Measurements from ENCODE around the gene LIPC.
A peak's percentile ranks its signal among the peaks of the same experiment; 100 is the strongest.

The LIPC gene

GRCh38 chr15:58431221-58432149 is at the start of gene LIPC:
LIPC (plus strand) TSS chr15:58431991; CDS start chr15:58432033, 42 bp downstream.
- peak; percentile 31 for DNase-seq

GRCh38 chr15:58383876-58384275 is 47.9 kb upstream of the LIPC start:
- no peak for DNase-seq

GRCh38 chr15:58384667-58385066 is 47.1 kb upstream of the LIPC start:
- DNase-seq = no peak

- DNase-seq = no peak
Observed at GRCh38 chr15:58386081-58386480, 45.7 kb upstream of the LIPC start.

GRCh38 chr15:58386641-58387040 is 45.1 kb upstream of the LIPC start:
- no peak for DNase-seq

- no peak for DNase-seq
Observed at GRCh38 chr15:58387130-58387529, 44.7 kb upstream of the LIPC start.

- no peak for DNase-seq
Observed at GRCh38 chr15:58388211-58388610, 43.6 kb upstream of the LIPC start.

GRCh38 chr15:58390118-58390517 is 41.7 kb upstream of the LIPC start:
- no peak for DNase-seq

GRCh38 chr15:58390655-58391054 is 41.1 kb upstream of the LIPC start:
- DNase-seq = no peak

- DNase-seq = no peak
Observed at GRCh38 chr15:58391088-58391487, 40.7 kb upstream of the LIPC start.

- DNase-seq = no peak
Observed at GRCh38 chr15:58392141-58392540, 39.6 kb upstream of the LIPC start.

GRCh38 chr15:58392611-58393161 is 39.1 kb upstream of the LIPC start:
- no peak for DNase-seq

GRCh38 chr15:58393241-58393662 is 38.5 kb upstream of the LIPC start:
- no peak for DNase-seq

GRCh38 chr15:58396181-58396580 is 35.6 kb upstream of the LIPC start:
- no peak for DNase-seq

GRCh38 chr15:58398071-58398470 is 33.7 kb upstream of the LIPC start:
- no peak for DNase-seq

- no peak for DNase-seq
Observed at GRCh38 chr15:58398643-58399042, 33.1 kb upstream of the LIPC start.

GRCh38 chr15:58399739-58400138 is 32.1 kb upstream of the LIPC start:
- no peak for DNase-seq

GRCh38 chr15:58401276-58401675 is 30.5 kb upstream of the LIPC start:
- no peak for DNase-seq

GRCh38 chr15:58401991-58402649 is 29.7 kb upstream of the LIPC start:
- no peak for DNase-seq

- no peak for DNase-seq
Observed at GRCh38 chr15:58403581-58403980, 28.2 kb upstream of the LIPC start.

- no peak for DNase-seq
Observed at GRCh38 chr15:58404020-58404419, 27.8 kb upstream of the LIPC start.

- DNase-seq = no peak
Observed at GRCh38 chr15:58404722-58405121, 27.1 kb upstream of the LIPC start.

- no peak for DNase-seq
Observed at GRCh38 chr15:58405865-58406264, 25.9 kb upstream of the LIPC start.

GRCh38 chr15:58406811-58407210 is 25.0 kb upstream of the LIPC start:
- DNase-seq = no peak

Measured in NCI-H1092 treated with DMSO at 0.1 percent for 48 hours (cell line).